Hippocampal formation (tissue), 2 donors: ENCODE results near the gene RBM38.
"Not testable (repeated sequence)": the region's sequence is repeated elsewhere in the genome, so short reads cannot be mapped to it uniquely, and the experiment has no call there.

Source experiments
- DNase-seq, 2 donors: peaks; one replicate each; lab custom pipeline; 2025; lab: John Stamatoyannopoulos, UW

The RBM38 gene

DNA sequence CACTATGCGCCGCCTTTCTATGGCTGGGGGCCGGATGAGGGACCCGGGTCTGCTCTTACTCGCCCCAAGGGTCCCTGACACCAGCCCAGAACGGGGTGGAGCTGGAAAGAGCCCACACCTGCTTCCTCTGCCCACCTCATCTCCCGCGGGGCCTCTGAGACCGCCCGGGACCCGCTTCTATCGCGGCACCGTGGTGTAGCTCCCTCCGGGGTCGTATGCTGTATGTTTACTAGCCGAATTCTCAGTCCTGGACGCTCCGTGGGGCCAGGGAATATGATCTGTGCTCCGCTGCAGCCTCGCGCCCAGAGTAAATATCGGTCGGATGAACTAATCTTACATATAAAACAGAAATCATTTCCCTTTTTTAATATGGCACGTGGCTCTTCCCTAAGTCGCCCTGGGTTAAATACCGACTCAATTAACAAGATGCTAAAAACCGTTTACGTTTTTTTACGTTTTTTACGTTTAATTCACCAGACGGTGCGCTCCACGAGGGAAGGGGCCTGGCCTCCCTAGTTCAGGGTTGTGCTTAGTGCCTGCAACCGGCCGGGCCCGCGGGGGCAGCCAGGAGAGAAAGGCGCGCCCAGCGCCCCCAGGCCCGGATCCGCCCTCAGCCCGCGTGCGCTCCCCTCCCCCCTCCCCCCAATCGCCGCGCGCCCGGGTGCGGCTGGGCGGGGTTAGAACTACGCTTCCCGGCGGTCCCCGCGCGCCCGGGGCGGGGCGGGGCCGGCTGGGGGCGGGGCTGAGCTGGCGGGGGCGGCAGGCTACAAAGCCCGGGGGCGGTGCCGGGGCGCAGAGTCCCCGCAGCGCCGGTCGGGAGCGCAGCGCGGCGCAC, at the start of gene RBM38:
Gene RBM38, plus strand, starts transcription at position 793 of the 835 bp plus-strand sequence. CDS start 186 bp downstream, outside the sequence.
- DNase-seq, result peak; percentile 55 to 77

GRCh38 chr20:57341663-57342062, 49.5 kb upstream of the RBM38 start:
- no peak for DNase-seq

DNA sequence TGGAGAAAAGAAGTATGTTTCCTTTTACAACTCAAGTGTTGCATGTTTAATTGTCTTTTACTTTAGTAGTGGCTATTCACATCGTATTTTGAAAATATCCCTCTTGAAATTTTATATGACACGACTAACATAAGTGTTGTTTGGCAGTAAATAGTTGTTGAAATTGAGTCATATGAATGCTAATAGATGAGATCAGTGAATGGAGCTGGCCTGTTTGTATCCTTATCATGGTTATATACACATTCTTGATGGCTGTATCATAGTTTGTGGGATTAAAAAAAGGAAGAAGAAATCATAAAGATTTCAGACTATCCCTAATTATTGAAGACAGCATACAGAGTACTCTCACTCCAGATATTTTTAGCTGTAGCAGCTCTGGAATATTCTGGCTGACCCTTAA, 48.4 kb upstream of the RBM38 start:
- no peak for DNase-seq

DNA sequence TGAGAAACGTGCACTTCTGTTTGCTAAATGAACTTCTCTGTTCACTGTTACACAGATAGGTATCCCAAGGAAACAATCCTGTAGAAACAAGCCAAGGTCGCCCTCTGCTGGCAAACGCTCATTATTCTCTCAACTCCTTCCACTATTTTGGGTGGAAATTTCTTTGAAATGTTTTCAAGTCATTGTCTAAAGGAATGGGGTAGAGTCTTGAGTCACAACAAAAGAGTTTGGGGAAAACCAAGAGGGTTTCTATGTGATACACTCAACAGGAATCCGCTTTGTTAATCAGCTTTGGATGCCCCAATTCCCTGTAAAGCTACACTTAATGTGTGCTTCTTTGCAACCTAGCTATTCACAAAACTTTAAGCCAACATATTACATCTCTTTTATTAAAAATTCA, 44.7 kb upstream of the RBM38 start:
- DNase-seq, result peak; percentile 53 to 72

GRCh38 chr20:57347393-57347792, 43.8 kb upstream of the RBM38 start:
- no peak for DNase-seq

- not testable (repeated sequence) for DNase-seq
Observed at GRCh38 chr20:57348200-57348921, 42.8 kb upstream of the RBM38 start.

DNA sequence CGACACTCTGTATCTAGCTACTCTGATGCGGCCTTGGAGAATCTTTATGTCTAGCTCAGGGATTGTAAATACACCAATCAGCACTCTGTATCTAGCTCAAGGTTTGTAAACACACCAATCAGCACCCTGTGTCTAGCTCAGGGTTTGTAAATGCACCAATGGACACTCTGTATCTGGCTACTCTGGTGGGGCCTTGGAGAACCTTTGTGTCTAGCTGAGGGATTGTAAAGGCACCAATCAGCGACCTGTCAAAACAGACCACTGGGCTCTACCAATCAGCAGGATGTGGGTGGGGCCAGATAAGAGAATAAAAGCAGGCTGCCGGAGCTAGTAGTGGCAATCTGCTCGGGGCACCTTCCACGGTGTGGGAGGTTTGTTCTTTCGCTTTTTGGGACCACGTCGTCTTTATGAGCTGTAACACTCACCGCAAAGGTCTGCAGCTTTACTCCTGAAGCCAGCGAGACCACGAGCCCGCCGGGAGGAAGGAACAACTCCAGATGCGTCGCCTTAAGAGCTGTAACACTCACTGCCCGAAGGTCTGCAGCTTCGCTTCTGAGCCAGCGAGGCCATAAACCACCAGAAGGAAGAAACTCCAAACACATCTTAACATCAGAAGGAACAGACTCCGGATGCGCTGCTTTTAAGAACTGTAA, 42.1 kb upstream of the RBM38 start:
- not testable (repeated sequence) for DNase-seq

DNA sequence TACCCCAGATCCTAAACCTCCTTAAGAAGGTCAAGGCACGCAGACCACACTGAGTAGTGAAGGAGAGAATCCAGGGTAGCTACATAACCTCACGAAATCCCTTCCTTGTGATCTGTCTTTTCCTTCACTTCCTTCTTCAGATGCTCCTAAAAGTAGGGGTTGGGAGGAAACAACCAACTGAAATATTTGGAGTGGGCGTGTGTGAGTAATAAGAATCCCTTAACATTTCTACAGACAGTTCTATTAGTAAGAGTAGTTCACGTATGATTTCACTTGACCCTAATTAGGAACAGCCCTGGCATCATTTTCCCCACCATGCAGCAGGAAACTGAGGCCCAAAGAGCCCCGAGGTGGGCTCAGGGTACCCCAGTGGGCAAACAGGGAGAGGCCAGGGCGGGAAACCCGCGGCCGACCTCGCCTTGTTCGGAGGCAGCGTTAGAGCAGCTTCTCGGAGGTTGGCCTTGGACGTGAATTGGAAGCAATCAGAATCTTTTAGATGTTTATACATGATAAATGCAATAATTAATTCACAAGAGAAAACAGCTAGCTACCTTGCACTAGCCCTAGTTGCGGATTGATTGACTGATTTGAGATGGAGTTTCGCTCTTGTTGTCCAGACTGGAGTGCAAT, 41.0 kb upstream of the RBM38 start:
- DNase-seq, result no peak

DNA sequence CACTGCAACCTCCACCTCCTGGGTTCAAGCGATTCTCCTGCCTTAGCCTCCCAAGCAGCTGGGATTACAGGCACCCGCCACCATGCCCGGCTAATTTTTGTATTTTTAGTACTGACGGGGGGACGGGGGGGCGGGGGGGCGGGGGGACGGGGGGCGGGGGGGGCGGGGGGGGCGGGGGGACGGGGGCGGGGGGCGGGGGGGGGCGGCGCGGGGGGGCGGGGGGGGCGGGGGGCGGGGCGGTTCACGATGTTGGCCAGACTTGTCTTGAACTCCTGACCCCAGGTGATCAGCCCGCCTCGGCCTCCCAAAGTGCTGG, 40.5 kb upstream of the RBM38 start:
- not testable (repeated sequence) for DNase-seq

- DNase-seq, result peak; percentile 83 to 88
Observed at GRCh38 chr20:57351042-57351783, 40.0 kb upstream of the RBM38 start, which contains the start of gene RAE1. TSS of gene RAE1 (plus strand) at chr20:57351255. CDS start at chr20:57354039, 2,784 bp downstream.

DNA sequence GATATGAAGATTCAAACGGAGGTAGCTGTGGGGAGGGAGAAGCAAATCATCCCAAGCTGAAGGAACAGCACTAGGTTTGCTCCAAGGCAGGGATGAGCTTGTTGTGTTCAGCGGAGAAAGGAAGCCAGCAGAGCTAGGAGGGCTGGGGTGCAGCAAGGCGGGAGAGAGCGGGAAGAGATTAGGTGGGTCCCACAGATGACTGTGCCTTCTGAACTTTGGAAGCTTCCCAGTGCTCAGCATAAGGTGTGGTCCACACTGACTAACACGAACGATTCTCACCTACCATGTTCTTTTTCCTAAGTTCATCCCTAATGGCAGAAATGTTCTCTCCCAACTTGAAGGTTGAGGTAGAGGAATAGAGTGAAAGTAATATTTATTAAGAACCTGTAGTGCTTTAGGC, 38.9 kb upstream of the RBM38 start:
- DNase-seq, result no peak

- no peak for DNase-seq
Observed at GRCh38 chr20:57353351-57353750, 37.8 kb upstream of the RBM38 start.

GRCh38 chr20:57361517-57361916, 29.7 kb upstream of the RBM38 start:
- no peak for DNase-seq

- DNase-seq, result no peak
Observed at GRCh38 chr20:57364451-57364850, 26.7 kb upstream of the RBM38 start.

DNA sequence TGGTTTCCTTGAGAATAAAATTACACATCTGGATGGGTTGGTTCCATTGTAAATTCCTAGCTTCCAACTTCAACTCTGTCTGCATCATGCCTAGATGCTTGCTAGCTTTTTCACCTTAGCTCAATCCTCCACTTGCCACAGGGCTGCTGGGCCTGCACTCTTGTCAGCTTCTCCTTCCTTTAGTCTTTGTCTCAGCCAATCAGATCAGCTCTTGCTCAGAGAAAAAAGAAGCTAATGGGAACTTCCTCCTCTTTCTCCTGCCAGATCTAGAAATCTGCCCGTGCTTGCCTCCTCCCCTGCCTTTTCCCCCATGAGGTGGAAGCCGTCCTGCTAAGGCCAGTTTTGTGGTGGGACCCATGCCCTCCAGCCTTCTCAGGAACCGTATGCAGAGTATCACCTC, 21.6 kb upstream of the RBM38 start:
- no peak for DNase-seq

GRCh38 chr20:57370316-57370715, 20.9 kb upstream of the RBM38 start:
- DNase-seq, result no peak

DNA sequence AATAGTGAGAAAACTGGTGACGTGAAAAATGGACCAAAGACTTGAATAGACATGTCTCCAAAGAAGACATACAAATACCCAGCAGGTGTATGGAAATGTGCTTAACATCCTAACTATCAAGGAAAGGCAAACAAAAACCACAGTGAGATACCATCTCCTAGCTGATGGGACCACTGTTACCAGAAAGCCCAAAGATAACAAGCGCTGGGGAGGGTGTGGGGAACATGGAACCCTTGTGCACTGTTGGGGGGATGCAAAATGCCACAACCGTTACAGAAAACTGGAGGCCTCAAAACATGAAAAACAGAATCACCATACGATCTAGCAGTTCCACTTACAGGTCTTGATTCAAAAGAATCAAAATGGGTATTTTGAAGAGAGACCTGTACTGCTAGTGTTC, 19.8 kb upstream of the RBM38 start:
- DNase-seq, result no peak

GRCh38 chr20:57372157-57372556, 19.0 kb upstream of the RBM38 start:
- DNase-seq, result no peak

DNA sequence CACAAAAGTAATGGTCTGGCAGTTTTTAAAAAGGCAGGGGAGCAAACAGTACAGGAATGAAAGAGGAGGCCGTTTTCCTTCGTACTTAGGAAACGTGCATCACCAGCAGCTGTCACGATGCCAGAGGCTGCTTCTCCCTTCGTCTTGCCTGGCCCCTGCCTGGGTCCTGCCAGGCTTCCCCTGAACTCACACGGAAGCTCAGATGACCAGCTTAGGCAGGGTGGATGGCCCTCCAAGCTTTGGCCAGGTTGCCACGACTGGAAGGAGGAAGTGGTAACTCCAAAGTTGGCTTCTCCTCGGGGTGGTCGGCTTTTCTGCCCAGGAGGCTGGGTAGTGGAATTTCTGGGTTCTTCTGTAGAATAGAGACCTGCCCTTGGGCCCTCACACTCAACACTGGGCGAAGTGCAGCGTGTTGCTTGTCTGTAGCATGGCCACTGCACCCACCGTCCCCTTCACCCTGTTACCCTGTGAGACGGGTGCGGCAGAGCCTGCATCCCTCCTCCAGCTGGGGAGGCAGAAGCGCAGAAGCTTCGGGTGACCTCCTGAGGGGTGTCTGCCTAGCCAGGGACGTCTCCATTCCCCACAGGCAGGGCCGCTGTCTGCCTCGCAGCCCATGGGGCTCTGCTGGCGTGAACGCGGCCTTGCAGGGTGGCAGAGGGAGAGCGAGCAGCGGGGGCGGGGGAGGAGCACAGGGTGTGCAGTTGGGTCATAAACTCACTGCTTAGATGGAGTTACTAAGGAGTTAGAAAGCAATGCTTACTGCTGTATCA, 18.4 kb upstream of the RBM38 start:
- no peak for DNase-seq

- no peak for DNase-seq
Observed at GRCh38 chr20:57374343-57374930, 16.8 kb upstream of the RBM38 start.
